CD14-positive monocyte (primary cell): ENCODE measurements around the gene TSPAN16. TPM values are rescaled to one million over a fixed set of nuclear protein-coding genes. Genes with fewer than 3 reads are reported as not detected.
A peak's percentile ranks its signal among the peaks of the same experiment; 100 is the strongest.
"Not testable (repeated sequence)": the region's sequence is repeated elsewhere in the genome, so short reads cannot be mapped to it uniquely, and the experiment has no call there.

ENCODE experiments used
- DNase-seq, 3 donors: peaks; one replicate each; pipeline ENCODE4 v3.0.0-alpha.2; 2011 to 2022
- H2AFZ ChIP-seq: 2 replicates; pipeline ENCODE4 v1.6.0; 2012; ENCODE audit warnings: mild to moderate bottlenecking, low read depth, low read length, inconsistent platforms; ENCODE audit not compliant: insufficient read depth, poor library complexity, severe bottlenecking
- H3K27ac ChIP-seq, 2 donors: 1 replicate in 1 of 2; 2 replicates in 1 of 2; pipeline ENCODE4 v1.5.1; 2012 to 2013; ENCODE audit warnings: low read length in 2 of 2, control low read depth in 1 of 2, inconsistent platforms in 1 of 2, low read depth in 1 of 2, mild to moderate bottlenecking in 1 of 2
- H3K27me3 ChIP-seq, 2 donors: one replicate each; pipeline versions ENCODE4 v1.6.0 to v1.6.1; 2011 to 2013; ENCODE audit warnings: low read length in 2 of 2; ENCODE audit not compliant: control insufficient read depth in 2 of 2, insufficient read depth in 2 of 2
- H3K36me3 ChIP-seq, 2 donors: replicated peaks in 1 of 2; 1 replicate in 1 of 2; 2 replicates in 1 of 2; pipeline versions ENCODE4 v1.5.1 to v1.6.1; 2012 to 2013; ENCODE audit warnings: low read length in 2 of 2, control low read depth in 1 of 2, inconsistent platforms in 1 of 2, mild to moderate bottlenecking in 1 of 2; ENCODE audit not compliant: insufficient read depth in 2 of 2, control insufficient read depth in 1 of 2
- H3K4me1 ChIP-seq, 2 donors: 1 replicate in 1 of 2; 2 replicates in 1 of 2; pipeline versions ENCODE4 v1.5.1 to v1.6.1; 2012 to 2013; ENCODE audit warnings: low read length in 2 of 2, control low read depth in 1 of 2, inconsistent platforms in 1 of 2, mild to moderate bottlenecking in 1 of 2, moderate library complexity in 1 of 2; ENCODE audit not compliant: insufficient read depth in 2 of 2, control insufficient read depth in 1 of 2
- H3K4me2 ChIP-seq: replicated peaks from 2 replicates; pipeline ENCODE3; 2012; ENCODE audit warnings: low read length, moderate library complexity, mild to moderate bottlenecking; ENCODE audit not compliant: poor library complexity, severe bottlenecking; ENCODE audit errors: extremely low read depth
- H3K4me3 ChIP-seq, 3 experiments: fragments of 200-600 bp in 1 of 3; sonication (generic) in 1 of 3; replicated peaks in 1 of 3; 1 replicate in 2 of 3; 2 replicates in 1 of 3; pipeline ENCODE4 v1.5.1; 2011 to 2013; ENCODE audit warnings: low read length in 3 of 3, mild to moderate bottlenecking in 3 of 3, control low read depth in 2 of 3, low read depth in 2 of 3, inconsistent platforms in 1 of 3, moderate library complexity in 1 of 3
- H3K79me2 ChIP-seq: 2 replicates; pipeline ENCODE4 v1.6.0; 2012; ENCODE audit warnings: mild to moderate bottlenecking, control low read depth, inconsistent platforms, low read length, moderate library complexity; ENCODE audit not compliant: insufficient read depth
- H3K9ac ChIP-seq: 2 replicates; pipeline ENCODE4 v1.6.0; 2017; ENCODE audit warnings: low read length, mild to moderate bottlenecking; ENCODE audit not compliant: insufficient read depth, poor library complexity, severe bottlenecking
- H3K9me3 ChIP-seq, 2 donors: replicated peaks in 1 of 2; 1 replicate in 1 of 2; 2 replicates in 1 of 2; pipeline versions ENCODE4 v1.5.1 to v1.6.1; 2012 to 2013; ENCODE audit warnings: low read length in 2 of 2, control low read depth in 1 of 2; ENCODE audit not compliant: control insufficient read depth in 1 of 2, insufficient read depth in 1 of 2
- H4K20me1 ChIP-seq: 2 replicates; pipeline ENCODE4 v1.6.0; 2012; ENCODE audit warnings: mild to moderate bottlenecking, low read length, control low read depth, moderate library complexity; ENCODE audit not compliant: insufficient read depth
- H3K27ac Mint-ChIP-seq, 7 donors: one replicate each; pipeline ENCODE4 v1.8.0; 2020; ENCODE audit warnings: mild to moderate bottlenecking in 7 of 7, mixed read lengths in 7 of 7, moderate library complexity in 6 of 7, inconsistent platforms in 2 of 7
- H3K27me3 Mint-ChIP-seq, 3 donors: one replicate each; pipeline ENCODE4 v1.8.0; 2021 to 2022; ENCODE audit warnings: low read depth in 3 of 3, mild to moderate bottlenecking in 3 of 3, mixed read lengths in 3 of 3, moderate library complexity in 3 of 3, inconsistent platforms in 1 of 3
- H3K36me3 Mint-ChIP-seq, 2 donors: one replicate each; pipeline ENCODE4 v1.8.0; 2020; ENCODE audit warnings: mixed read lengths in 2 of 2, inconsistent platforms in 1 of 2, mild to moderate bottlenecking in 1 of 2
- H3K4me1 Mint-ChIP-seq: one replicate; pipeline ENCODE4 v1.8.0; 2020; ENCODE audit warnings: mild to moderate bottlenecking, mixed read lengths
- H3K4me3 Mint-ChIP-seq, 2 donors: one replicate each; pipeline ENCODE4 v1.8.0; 2020; ENCODE audit warnings: mild to moderate bottlenecking in 2 of 2, mixed read lengths in 2 of 2, moderate library complexity in 1 of 2
- H3K9me3 Mint-ChIP-seq, 7 donors: one replicate each; pipeline ENCODE4 v1.8.0; 2020 to 2022; ENCODE audit warnings: mixed read lengths in 7 of 7, mild to moderate bottlenecking in 6 of 7, moderate library complexity in 6 of 7, inconsistent platforms in 2 of 7
- CTCF ChIP-seq: fragments of 200-600 bp; IDR thresholded peaks from one replicate; pipeline ENCODE4 v1.8.0; 2022; ENCODE audit warnings: antibody characterized with exemption, mild to moderate bottlenecking
- WGBS: methylation state at CpG from one replicate; pipeline ENCODE4 v1.1.5; 2013; ENCODE audit warnings: missing lambda C conversion rate; ENCODE audit not compliant: insufficient coverage; 5-methylcytosine and 5-hydroxymethylcytosine counted together
- intact Hi-C, 2 donors: fragments of 100-400 bp; cut with micrococcal nuclease; formaldehyde crosslinking; loops; one replicate each; pipeline versions ENCODE4 v1.15.0 to v1.15.1; 2023
- polyA plus RNA-seq, 3 donors: library from polyadenylated mRNA; depleted of rRNA in 1 of 3; unstranded in 2 of 3; stranded (reverse) in 1 of 3; fragments of 300-500 nt in 2 of 3; fragments of >200 nt in 1 of 3; fragmentation: Illumina TruSeq in 2 of 3; gene quantifications; 1 replicate in 2 of 3; 2 replicates in 1 of 3; pipeline ENCODE4 v1.2.3, GENCODE V29; 2012 to 2021

Gene TSPAN16
- polyA plus RNA-seq, 3 donors: 0.08 to 0.31 TPM; not detected in 1

GRCh38 chr19:11339254-11340098, 43.5 kb downstream of the TSPAN16 start, which contains the start of gene RAB3D:
Gene RAB3D (minus strand): TSS chr19:11339657. CDS start chr19:11337399, 2,258 bp downstream.
- Mint-ChIP-seq H3K4me1 (peaks cover 40% of the 10 kb centered on the region), H3K27me3 (peaks cover 0 to 2% (median 0%) of the 10 kb centered on the region in 3 donors), H3K27ac (peak within 1 kb of the TSS; percentile 85 to 97 (median 91)), H3K36me3 (peaks cover 32 to 56% of the 10 kb centered on the region in 2 donors), H3K9me3 (peaks cover 0 to 6% (median 0%) of the 10 kb centered on the region in 7 donors), H3K4me3 (peak within 1 kb of the TSS; percentile 91 to 99)
- intact Hi-C loops: loop anchor here (2.0 to 5.0 kb wide), 3 partner anchors 15 to 42 kb away; partner anchors contain the start of genes SWSAP1 (in 1 of the 2) and TSPAN16 (in 1 of the 2)
- WGBS: under 1% methylated on average over 36 of the region's 53 CpGs
- peak within 1 kb of the TSS; percentile 75 for H2AFZ ChIP-seq
- peak within 1 kb of the TSS; percentile 88 for H3K4me2 ChIP-seq
- peak within 1 kb of the TSS; percentile 54 to 85 for H3K27ac ChIP-seq
- H3K27me3 ChIP-seq: no peaks in the 10 kb centered on the region
- H3K9ac ChIP-seq: peak within 1 kb of the TSS; percentile 78
- peaks cover 25 to 37% of the 10 kb centered on the region in 2 donors for H3K36me3 ChIP-seq
- H3K9me3 ChIP-seq: peaks cover 0 to 6% of the 10 kb centered on the region in 2 donors
- peak within 1 kb of the TSS; percentile 66 to 99 (median 98) for H3K4me3 ChIP-seq
- peaks cover 50 to 64% of the 10 kb centered on the region in 2 donors for H3K4me1 ChIP-seq
- H3K79me2 ChIP-seq: peaks cover 78% of the 10 kb centered on the region
- peaks cover 48% of the 10 kb centered on the region for H4K20me1 ChIP-seq
- DNase-seq: peak; percentile 74 to 88 (median 80)
- TF ChIP-seq CTCF: no peak

DNA sequence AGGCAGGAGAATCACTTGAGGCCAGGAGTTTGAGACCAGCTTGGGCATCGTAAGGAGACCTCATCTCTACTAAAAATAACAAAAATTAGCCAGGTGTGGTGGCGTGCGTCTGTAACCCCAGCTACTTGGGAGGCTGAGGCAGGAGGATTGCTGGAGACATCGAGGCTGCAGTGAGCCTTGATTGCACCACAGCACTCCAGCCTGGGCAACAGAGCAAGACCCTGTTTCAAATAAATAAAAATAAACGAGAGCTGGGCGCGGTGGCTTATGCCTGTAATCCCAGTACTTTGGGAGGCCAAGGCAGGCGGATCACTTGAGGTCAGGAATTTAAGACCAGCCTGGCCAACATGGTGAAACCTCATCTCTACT, 44.1 kb downstream of the TSPAN16 start:
- H3K9ac ChIP-seq, H3K27me3 ChIP-seq, H3K9me3 ChIP-seq, H3K9me3 Mint-ChIP-seq, H3K27me3 Mint-ChIP-seq, DNase-seq, intact Hi-C loops: not testable (repeated sequence)
- H3K4me2 ChIP-seq: peak overlapping the region; percentile 88
- H3K4me3 Mint-ChIP-seq: peak overlapping the region; percentile 91 to 99
- 97% methylated on average over 4 of the region's 8 CpGs for WGBS
- peaks cover 54 to 70% of the 10 kb centered on the region in 2 donors for H3K4me1 ChIP-seq
- H4K20me1 ChIP-seq: peaks cover 43% of the 10 kb centered on the region
- H3K4me1 Mint-ChIP-seq: peaks cover 46% of the 10 kb centered on the region
- peaks cover 19 to 31% of the 10 kb centered on the region in 2 donors for H3K36me3 ChIP-seq
- peak overlapping the region in 1 of 3 experiments; percentile 99 for H3K4me3 ChIP-seq
- H3K27ac ChIP-seq: peak overlapping the region; percentile 51 to 85
- H3K79me2 ChIP-seq: peaks cover 78% of the 10 kb centered on the region
- peak overlapping the region; percentile 78 to 97 (median 88) for H3K27ac Mint-ChIP-seq
- peak overlapping the region; percentile 75 for H2AFZ ChIP-seq
- peaks cover 26 to 50% of the 10 kb centered on the region in 2 donors for H3K36me3 Mint-ChIP-seq
